NCI-H146 treated with DMSO at 0.1 percent for 48 hours (cell line): ENCODE measurements around the gene WDR59.

Experiments
- DNase-seq: peaks from one replicate; lab custom pipeline; 2025; ENCODE audit not compliant: unreplicated experiment; lab: John Stamatoyannopoulos, UW

Gene WDR59

DNA sequence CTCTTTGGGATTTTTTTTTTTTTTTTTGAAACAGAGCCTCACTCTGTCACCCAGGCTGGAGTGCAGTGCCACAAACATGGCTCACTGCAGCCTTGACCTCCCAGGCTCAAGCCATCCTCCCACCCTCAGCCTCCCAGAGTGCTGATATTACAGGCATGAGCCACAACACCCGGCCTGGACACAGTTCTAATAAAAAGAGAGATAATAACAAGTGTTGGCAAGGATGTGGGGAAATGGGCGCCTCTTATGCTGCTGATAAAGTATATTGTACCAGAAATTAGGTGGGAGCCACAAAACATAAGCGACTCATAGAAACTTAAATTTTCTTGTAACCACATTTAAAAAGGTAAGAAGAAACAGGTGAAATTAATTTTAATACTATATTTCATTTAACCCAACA lies 159.9 kb downstream of the WDR59 start:
- DNase-seq = no peak
